GM18508 (cell line): Measurements from ENCODE around the gene KDM4B.
"Not testable (repeated sequence)": the region's sequence is repeated elsewhere in the genome, so short reads cannot be mapped to it uniquely, and the experiment has no call there.

ENCODE experiments used
- ATAC-seq: cut with Tn5 transposase; IDR thresholded peaks from one replicate; pipeline ENCODE4 v1.9.1; 2021; ENCODE audit warnings: moderate number of reproducible peaks; ENCODE audit not compliant: insufficient read depth, unreplicated experiment

KDM4B gene

GRCh38 chr19:4966591-4966990, 2.3 kb upstream of the KDM4B start:
- no peak for ATAC-seq

- no peak for ATAC-seq
Observed at GRCh38 chr19:4967738-4968461, 1.0 kb upstream of the KDM4B start.

GRCh38 chr19:4969292-4969771, 419 bp downstream of the KDM4B start:
- ATAC-seq, result no peak

DNA sequence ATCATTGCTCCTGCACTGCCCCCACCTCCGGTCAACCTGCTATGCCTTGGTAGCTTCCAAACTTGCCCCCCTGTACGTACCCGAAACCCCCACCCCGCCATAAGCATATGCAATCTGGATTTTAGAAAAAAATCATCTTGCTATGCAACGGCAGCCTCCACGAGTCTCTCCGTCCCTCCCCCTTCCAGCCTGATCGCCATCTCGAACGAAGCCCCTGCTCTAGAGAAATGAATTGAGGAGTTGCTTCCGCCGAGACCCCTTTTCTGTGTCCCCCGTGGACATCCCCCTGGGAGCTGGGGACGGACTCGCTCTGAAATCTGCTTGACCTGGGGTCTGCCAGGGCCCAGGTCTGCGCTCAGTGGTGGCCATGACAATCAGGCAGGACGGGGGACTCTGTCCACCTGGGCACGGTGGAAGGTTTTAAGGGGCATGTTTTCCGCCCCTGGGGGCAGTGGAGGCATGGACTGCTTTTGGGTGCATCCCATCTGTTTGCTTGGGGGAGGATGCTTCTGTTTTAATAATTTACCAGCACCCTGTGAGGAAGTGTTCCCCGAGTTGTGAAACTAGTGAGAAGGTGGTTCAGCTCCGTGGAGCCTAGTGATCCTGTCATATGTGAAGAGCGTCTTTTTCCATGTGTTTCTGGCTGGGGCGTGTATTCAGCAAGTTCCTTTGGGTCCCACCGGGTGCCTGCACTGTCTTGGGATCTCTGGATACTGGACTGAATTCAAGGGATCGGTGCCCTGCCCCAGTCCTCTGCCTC, 1.0 kb downstream of the KDM4B start:
- no peak for ATAC-seq

DNA sequence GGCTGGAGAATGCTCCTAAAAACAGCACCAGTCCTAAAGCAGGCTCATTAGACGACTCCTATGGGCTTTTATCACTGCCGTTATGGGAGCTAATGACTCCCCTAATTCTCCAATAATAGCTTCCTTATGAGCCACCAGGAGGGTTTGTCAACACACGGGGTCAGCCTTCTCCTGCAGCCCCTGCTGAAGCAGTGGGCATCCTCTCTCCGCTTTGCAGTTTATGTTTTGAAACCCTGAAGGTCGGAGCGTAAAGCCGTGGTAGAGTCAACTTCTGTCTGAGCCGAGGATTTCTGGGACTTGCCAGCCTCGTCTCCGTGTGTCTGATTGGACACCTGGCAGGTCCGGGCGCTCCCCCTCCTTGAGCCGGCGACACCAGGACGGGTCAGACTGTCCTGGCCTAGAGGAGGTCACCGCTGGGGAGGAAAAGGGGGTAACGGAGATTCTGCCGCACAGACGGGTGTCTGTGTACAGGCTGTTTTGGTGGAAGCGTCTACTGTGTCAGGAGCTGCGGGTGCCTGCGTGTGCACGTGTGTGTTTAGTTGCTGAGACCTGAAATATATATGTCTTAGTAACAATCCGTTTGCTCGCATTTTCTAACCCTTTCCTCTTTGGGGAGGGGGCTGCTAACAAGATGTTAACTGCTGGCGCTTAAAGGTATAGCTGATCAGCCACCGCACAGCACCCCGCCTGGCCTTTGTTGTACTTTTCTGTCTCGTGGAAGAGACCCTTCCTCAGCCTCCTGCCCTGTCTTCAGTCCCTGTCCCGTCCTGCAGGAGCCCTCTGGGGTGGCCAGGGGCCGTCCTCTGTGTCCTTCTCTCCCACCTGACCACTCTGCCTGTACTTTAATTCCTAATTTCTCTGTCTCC, 1.9 kb downstream of the KDM4B start:
- no peak for ATAC-seq

DNA sequence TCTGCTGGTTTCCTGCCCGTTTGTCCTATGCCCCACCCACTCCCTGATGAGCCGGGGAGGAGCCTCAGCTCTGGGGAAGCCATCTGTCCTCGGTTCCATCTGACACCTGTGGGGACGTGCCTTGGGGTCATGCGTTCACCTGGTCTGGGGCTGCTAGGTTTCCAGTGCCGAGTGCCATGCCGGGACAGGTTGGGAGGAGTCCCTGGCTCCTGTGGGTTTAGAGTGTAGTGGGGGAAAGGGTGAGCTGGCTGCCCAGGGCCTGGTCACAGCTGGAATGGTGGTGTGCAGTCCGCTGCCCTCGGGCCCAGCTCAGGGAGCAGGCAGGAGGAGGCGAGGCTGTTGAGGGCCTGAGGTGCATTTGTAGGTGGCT, 2.5 kb downstream of the KDM4B start:
- no peak for ATAC-seq

- no peak for ATAC-seq
Observed at GRCh38 chr19:4971816-4972495, 3.0 kb downstream of the KDM4B start.

GRCh38 chr19:4972509-4973230, 3.8 kb downstream of the KDM4B start:
- no peak for ATAC-seq

DNA sequence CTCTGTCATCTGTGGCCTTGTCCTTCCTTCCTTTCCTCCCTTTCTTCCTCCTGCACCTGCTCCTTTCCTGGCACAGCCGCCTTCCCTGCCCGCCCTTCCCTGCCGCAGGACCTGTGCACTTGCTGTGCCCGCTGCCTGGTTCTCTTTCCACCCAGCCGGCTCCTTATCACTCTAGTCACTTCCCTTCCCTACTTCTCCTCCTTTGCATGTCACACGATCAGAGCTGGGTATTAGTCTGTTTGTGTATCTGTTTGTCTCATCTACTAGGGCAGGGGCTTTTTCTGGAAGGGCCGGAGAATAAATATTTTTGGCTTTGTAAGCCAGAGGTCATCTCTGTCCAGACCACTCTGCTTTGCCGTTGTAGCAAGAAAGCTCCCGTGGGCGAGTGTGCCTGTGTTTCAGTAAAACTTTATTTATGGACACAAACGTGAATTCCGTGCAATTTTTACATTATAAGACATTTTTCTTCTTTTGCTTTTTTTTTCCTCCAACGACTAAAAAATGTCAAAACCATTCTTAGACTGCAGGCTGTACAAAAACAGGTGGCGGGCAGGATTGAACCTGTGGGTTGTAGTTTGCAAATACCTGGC, 6.1 kb downstream of the KDM4B start:
- ATAC-seq, result no peak

DNA sequence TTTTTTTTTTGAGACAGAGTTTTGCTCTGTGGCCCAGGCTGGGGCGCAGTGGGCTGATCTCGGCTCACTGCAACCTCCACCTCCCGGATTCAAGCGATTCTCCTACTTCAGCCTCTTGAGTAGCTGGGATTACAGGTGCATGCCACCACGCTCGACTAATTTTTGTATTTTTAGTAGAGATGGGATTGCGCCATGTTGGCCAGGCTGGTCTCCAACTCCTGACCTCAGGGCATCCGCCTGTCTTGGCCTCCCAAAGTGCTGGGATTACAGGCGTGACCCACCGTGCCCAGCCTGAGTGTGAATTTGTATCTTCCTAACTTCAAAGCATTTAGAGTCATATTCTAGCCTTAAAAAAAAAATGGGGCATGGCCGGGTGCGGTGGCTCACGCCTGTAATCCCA, 6.7 kb downstream of the KDM4B start:
- ATAC-seq, result not testable (repeated sequence)

- ATAC-seq, result no peak
Observed at GRCh38 chr19:4976401-4977298, 7.7 kb downstream of the KDM4B start.

GRCh38 chr19:4977299-4978174, 8.6 kb downstream of the KDM4B start:
- ATAC-seq, result no peak

DNA sequence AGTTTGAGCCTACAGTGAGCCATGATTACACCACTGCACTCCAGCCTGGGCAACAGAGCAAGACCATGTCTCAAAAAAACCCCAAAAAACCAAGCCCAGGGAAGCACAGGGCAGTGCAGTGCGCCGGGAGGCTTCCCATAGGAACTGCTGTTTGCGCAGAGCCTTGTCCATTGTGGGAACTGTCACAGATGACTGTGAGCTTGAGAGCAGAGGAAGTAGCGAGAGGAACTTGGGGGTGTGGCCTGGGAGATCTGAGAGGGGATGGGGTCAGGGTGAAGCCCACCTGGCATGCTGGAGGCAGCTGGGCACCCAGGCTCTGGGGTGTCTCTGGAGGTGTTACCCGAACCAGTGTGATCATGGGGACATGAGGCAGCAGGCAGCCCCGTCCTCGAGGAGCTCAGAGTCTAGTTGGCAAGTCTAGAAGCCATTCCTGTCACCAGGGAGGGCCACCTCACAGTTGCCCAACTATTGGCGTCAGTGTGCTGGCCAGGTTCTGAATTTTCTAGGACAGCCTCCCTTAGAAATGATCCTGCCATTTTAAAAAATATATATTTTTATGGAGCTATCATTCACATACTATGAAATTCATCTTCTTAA, 10.4 kb downstream of the KDM4B start:
- no peak for ATAC-seq

DNA sequence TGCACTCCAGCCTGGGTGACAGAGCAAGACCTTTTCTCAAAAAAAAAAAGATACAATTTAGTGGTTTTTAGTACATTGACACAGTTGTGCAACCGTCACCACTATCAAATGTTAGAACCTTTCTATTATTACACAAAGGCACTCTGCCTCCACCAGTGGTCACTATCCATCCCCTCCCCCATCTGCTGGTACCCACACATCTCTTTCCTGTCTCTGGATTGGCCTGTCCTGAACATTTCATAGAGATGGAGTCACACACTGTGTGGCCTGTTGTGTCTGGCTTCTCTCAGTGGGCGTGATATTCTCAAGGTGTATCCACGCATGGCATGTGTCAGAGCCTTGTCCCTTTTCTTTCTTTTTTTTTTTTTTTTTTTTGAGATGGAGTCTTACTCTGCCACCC, 11.2 kb downstream of the KDM4B start:
- ATAC-seq, result no peak

GRCh38 chr19:4980838-4981680, 12.1 kb downstream of the KDM4B start:
- no peak for ATAC-seq

- no peak for ATAC-seq
Observed at GRCh38 chr19:4981681-4981958, 12.7 kb downstream of the KDM4B start.
